GM21381 (cell line): ENCODE results near the gene ATP5PF.
"Not testable (repeated sequence)": the region's sequence is repeated elsewhere in the genome, so short reads cannot be mapped to it uniquely, and the experiment has no call there.

ENCODE experiments used
- ATAC-seq: cut with Tn5 transposase; IDR thresholded peaks from one replicate; pipeline ENCODE4 v1.9.1; 2021; ENCODE audit warnings: mild to moderate bottlenecking, moderate library complexity; ENCODE audit not compliant: unreplicated experiment

ATP5PF gene, protein sequence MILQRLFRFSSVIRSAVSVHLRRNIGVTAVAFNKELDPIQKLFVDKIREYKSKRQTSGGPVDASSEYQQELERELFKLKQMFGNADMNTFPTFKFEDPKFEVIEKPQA

GRCh38 chr21:25734904-25735645 is at the start of gene ATP5PF, which contains the start of gene GABPA:
Gene ATP5PF (minus strand): TSS chr21:25734904. CDS start chr21:25729794, 5,110 bp downstream.
Gene GABPA (plus strand): TSS chr21:25734972. CDS start chr21:25741599, 6,627 bp downstream.
- ATAC-seq = peak; percentile 87

GRCh38 chr21:25778126-25778875 is 43.6 kb upstream of the ATP5PF start:
- ATAC-seq = not testable (repeated sequence)

- ATAC-seq = no peak
Observed at GRCh38 chr21:25776440-25776839, 41.7 kb upstream of the ATP5PF start.

- no peak for ATAC-seq
Observed at GRCh38 chr21:25772686-25773085, 38.0 kb upstream of the ATP5PF start.

DNA sequence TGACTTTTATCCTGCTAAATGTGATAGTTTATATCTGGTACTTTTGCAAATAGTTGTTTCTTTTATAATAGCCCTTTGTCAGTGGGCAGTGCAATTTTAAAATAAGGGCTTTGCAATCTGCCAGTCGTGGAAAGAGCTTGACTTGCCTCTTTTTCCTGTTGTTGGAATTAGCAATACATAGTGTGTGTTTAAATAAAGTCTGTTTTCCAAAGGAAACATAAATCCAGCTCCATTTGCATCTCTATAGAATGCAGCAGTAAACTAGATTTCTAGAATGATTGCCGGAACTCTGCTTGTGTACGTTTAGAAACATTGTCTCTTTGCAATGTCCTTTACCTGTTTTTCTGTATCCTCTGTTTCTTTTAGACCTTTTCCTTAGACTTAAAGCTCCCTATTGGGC is 33.2 kb upstream of the ATP5PF start:
- no peak for ATAC-seq

DNA sequence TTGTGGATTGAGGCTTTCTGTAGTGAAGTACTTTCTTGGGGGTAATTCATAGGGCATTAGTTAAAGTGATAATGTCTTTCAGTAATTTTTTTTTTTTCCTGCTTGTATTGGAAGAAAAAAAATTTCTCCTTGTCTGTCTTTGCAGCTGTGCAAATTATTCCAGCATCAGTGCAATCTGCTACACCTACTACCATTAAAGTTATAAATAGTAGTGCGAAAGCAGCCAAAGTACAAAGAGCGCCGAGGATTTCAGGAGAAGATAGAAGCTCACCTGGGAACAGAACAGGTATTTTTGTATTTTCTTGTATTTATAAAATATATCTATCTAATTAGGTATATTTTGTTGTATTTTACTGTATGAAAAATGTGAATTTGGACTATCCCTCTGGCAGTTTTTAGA is 29.4 kb upstream of the ATP5PF start:
- ATAC-seq = no peak

- no peak for ATAC-seq
Observed at GRCh38 chr21:25760677-25761076, 26.0 kb upstream of the ATP5PF start.

- no peak for ATAC-seq
Observed at GRCh38 chr21:25760061-25760460, 25.4 kb upstream of the ATP5PF start.

DNA sequence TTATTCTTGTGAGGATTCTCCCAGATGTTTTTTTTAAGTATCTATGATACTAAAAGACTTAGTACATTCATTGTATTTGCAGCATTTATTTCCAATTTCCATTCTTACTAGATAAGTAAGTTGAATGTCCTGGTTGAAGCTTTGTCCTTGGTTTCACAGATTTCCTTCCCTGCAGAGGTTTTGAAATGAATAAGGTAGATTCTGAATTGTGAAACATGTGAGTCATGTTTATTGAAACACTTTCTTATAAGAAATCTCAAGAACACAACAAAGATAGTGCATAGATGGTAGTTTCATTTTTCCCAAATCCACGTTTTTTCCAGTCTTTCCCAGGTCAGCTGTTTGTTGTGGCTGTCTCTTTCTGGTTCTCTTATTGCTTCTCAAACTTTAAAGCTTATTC is 24.9 kb upstream of the ATP5PF start:
- ATAC-seq = no peak

- ATAC-seq = no peak
Observed at GRCh38 chr21:25757531-25757930, 22.8 kb upstream of the ATP5PF start.

- no peak for ATAC-seq
Observed at GRCh38 chr21:25756190-25756932, 21.7 kb upstream of the ATP5PF start.

GRCh38 chr21:25752416-25752815 is 17.7 kb upstream of the ATP5PF start:
- ATAC-seq = no peak

GRCh38 chr21:25750085-25750484 is 15.4 kb upstream of the ATP5PF start:
- ATAC-seq = no peak

DNA sequence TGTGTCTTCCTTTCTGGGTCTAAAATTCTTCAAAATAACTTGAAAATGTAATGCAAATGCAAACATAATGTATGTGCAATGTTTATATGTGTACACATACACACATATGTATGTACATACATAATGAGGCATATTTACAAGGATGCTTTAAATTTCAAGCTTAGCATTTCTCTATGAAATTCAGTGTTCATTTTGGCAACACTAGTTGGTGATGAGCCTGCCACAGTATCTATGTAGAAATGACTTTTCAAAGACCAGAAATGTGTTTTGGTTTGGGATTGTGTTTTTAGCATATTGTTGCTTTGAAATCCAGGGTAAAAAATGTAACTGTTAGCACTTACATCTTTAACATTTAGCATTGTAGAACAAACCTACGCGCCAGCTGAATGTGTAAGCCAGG is 10.2 kb upstream of the ATP5PF start:
- ATAC-seq = no peak

DNA sequence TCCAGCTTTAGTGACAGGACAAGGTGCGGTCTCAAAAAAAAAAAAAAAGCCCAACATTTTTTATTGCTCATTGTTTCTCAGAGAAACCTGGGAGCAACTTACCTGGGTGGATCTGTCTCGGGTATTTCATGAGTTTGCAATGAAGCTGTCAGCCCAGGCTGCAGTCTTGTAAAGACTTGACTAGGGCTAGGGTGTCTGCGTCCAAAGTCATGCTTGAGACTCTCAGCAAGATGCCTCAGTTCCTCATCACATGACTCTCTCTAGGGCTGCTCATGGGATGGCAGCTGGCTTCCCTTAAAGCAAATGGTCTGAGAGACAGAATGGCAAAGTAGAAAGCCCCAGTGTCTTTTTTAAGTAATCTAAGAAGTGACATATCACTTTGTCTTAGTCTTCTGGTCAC is 8.2 kb upstream of the ATP5PF start:
- ATAC-seq = no peak

DNA sequence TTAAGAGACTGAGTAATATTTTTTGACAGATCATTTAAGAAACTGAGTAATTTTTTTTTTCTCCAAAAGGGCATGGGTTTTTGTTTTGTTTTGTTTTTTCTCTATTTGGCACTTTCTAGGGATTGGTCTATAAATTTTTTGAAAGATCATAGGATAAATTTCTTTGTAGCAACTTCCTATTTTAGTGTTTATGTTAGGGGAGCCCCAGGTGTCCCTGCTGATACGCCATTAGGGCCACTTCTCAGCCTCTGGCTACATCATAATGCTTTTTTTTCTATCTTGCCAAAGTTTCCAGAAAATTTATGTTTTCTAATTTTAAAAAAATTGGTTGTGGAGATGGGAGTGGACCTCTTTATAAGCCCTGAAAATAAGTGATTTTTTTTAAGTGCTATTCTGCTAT is 2.7 kb upstream of the ATP5PF start:
- no peak for ATAC-seq

- peak; percentile 7 for ATAC-seq
Observed at GRCh38 chr21:25735646-25736597, 1.2 kb upstream of the ATP5PF start.

DNA sequence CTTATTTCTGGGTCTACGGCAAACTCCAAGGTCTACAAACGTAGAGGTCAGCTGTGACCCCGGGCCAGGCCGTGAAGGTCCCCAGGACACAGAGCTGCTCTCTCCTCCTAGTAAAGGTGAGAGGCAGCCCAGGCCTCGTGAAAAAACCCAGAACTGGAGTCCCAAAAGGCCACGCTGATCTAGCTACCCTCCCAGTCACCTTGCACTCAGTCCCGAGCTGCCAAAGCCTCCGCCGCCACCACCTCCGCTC is 125 bp downstream of the ATP5PF start:
- no peak for ATAC-seq

DNA sequence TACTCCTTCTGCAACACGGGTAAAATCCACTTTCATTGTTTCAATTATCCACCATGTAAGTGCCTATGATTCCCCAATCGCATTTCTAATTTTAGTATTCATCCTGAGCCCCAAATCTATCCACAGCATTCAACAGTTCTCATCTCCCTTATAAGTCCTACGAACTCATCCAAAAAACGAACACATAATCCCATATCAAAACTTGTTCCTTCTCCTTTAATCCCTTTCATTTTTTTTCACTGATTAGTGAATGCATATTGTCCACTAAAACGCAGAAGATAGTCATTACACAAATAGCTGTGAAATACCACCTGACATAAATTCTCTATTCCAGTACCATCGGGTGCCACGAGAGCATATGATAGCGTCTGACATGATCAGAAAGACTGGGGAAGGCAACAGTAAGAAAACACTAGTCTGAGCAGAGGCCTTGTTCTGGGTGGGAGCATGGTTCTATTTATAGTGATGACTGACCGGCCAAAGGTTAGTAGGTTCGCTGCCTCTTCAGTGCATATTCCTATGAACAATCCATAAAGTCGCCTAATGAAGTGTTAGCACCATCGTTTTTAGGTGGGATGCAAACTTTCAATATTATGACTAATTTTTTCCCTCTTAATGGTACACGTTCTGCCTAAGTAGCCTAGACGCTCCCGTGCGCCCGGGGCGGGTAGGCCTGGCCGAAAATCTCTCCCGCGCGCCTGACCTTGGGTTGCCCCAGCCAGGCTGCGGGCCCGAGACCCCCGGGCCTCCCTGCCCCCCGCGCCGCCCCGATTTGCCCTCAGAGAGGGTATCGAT is 648 bp downstream of the ATP5PF start:
- ATAC-seq = peak; percentile 10
